ENCODE measurements around the gene CORT.

DNA sequence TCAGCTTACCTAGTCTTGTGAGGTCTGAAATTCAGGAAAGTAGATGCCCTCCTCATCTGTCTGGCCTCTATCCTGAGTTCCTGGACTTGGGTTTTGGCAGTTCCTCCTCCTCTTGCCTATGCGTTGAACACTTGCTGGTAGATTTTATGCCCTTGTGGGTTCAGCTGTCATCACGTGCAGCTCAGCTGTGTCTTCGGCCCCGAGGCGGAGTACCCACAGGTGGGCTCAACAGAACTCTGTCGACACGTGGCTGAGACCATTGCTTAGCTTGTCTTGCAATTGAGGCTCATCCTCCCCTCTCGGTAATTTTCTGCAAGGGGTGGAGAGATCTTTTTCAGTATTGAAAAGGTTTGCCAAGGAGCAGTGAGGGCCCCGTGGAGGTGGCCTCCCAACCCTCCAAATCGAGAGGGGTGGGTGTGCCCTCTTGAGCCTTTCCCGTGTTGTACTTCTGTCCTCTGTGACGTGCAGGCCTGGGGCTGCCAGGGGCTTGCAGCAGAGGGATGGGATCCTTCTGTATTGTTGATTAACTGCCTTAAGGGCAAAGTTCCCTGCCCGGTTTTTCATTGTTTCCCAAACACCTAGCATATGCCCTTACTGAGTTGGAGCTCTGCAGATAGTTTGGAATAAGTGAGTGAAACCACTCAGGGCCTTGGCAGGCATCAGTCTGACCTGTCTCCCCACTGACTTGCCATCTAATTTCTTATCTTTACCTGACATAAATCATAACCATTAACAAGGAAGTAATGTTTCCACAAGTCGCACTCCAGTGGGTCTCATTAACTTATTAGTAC is 16.7 kb upstream of the CORT start:
- no peak for TF ChIP-seq BRCA1 (IDR thresholded peaks at IDR 0.05; ENCODE audit: low read depth, low read length)
- no peak for TF ChIP-seq CREM (IDR thresholded peaks at IDR 0.05; ENCODE audit: low read depth)
- TF ChIP-seq CBX3 (IDR thresholded peaks at IDR 0.05; ENCODE audit: borderline replicate concordance, low read depth) = no peak
- TF ChIP-seq CHD2 (IDR thresholded peaks at IDR 0.05; ENCODE audit: borderline replicate concordance, low read depth, low read length) = no peak
- TF ChIP-seq CTCF (IDR thresholded peaks at IDR 0.05 in 2 of 3, conservative IDR thresholded peaks at IDR 0.05 in 1 of 3; ENCODE audit: control insufficient read depth in 2 of 3, extremely low read depth in 1 of 3, insufficient read depth in 1 of 3, low read depth in 3 of 3, low read length in 3 of 3) = no peak
- TF ChIP-seq CEBPZ (IDR thresholded peaks at IDR 0.05; ENCODE audit: low read depth, low read length) = no peak
- no peak for TF ChIP-seq FOS (IDR thresholded peaks at IDR 0.05; ENCODE audit: borderline replicate concordance, extremely low read depth, insufficient read length)
- TF ChIP-seq IKZF1 (conservative IDR thresholded peaks at IDR 0.05) = no peak
